ENCODE results near the gene CARD19.
"Not testable (repeated sequence)": the region's sequence is repeated elsewhere in the genome, so short reads cannot be mapped to it uniquely, and the experiment has no call there.

Gene CARD19

DNA sequence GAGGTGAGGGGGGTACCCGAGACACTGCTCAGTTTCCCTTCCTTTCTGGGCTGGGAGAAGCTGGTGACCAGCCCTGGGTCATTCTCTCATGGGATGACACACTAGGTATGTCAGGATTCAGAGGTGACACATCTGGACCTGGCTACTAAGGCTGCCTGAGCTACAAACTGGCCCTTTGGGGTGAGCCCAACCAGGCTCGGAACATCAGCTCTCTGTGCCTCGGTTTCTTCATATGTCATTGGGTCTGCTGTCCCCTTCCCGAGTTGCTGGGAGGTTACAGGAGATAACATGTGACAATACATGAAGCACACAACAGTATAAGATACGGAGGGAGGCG, 11.8 kb downstream of the CARD19 start:
- DNase-seq (ENCODE audit: low read depth) = no peak

DNA sequence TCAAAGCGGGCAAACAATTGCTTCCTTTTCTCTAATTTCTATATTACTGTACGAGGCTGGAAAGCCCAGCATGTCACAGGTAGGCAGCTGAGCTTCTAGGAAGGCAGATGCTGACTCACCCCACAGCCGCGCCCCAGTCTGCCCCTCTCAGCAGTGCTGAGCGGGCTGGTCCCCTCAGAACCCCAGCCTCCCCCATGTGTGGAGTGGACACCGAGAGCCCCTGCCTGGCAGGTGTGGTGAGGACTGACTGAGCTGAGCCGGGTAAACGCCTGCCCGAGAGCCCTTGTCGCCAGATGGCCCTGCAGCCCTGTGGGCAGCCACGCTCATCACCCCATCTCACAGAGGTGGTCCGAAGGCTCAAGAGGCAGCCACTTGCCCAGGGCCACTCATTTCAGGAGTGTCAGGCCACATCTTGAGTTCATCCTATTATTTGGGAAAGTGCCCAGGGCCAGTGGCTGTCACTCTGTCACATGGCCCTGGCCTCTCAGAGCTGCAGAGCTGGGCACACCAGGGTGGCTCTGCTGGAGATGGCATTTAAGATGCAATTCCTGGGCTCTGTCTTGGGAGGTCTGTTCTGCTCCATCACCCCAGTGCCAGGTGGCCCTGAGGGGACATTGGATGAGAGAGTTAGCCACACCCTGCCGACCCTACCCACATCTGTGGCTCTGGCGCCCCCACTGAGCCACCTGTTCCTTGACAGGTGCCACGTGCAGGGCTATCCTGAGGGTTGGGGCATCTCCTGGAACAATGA, 12.4 kb downstream of the CARD19 start:
- no peak for DNase-seq (ENCODE audit: low read depth)

DNA sequence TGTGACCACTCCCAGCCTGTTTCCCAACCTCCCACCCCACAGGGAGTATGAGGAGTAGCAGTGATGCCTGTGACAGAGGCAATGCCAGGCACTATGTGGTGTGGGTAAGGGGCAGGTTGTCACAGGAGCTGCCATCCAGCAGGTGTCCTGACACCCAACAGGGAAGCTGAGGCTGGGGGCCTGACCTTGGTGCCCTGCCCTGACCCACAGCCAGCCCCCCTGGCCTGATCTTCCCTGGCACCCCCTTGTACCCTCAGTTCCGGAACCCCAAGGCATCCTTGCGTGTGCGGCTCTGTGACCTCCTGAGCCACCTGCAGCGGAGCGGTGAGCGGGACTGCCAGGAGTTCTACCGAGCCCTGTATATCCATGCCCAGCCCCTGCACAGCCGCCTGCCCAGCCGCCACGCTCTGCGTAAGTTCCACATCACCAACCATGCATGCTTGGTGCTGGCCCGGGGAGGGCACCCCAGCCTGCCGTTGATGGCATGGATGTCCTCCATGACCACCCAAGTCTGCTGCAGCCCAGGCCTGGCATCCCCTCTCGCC, 14.4 kb downstream of the CARD19 start:
- DNase-seq (ENCODE audit: low read depth) = no peak

DNA sequence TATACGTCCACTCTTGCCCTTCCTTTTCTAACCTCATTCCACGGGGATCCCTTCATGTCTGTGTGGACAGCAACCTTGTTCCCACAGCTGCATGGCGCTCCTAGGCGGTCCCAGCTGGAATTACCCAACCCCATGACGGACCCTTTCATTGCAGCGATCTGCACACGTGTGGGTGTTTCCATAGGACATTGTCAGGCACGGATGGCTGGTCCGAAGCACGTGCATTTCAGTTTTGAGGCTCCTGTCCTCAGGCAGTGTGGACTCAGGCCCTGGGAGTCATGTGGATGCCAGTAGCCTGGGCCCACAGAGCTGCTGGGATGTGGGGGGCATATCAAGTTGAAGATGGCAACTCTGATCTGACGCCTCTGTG, 15.0 kb downstream of the CARD19 start:
- DNase-seq (ENCODE audit: low read depth) = no peak

DNA sequence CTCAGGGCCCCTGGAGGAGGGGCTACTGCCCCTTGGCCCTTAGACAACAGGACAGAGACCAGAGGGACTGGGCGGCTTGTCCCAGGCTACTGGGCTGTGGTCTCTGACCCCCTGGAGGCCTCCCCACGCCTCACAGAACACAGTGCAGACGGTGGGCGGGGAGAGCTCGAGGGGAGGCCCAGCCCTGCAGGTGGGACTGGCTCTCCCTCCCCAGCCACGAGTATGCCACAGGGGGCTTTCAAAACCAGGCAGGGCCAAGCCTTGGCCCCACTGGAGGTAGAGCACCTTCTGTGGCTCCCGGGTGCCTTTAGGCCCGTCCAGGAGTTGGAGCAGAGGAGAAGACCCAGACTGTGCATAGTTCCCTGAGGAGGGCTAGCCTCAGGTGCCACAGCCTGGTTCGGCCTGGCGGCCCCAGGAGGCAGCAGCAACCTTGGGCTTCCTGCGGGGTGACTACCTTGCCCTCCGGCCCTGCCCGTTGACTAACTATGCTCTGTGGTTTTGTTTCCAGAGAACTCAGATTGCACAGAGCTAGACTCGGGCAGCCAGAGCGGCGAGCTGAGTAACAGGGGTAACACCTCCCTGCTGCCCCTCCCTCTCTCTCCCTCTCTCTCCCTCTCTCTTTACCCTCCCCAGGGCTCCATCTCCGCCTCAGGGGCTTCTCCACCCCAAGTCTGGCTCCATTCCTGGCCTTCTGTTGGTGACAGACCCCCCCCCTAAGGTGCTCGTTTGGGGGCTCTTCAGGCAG, 15.5 kb downstream of the CARD19 start:
- no peak for DNase-seq (ENCODE audit: low read depth)

DNA sequence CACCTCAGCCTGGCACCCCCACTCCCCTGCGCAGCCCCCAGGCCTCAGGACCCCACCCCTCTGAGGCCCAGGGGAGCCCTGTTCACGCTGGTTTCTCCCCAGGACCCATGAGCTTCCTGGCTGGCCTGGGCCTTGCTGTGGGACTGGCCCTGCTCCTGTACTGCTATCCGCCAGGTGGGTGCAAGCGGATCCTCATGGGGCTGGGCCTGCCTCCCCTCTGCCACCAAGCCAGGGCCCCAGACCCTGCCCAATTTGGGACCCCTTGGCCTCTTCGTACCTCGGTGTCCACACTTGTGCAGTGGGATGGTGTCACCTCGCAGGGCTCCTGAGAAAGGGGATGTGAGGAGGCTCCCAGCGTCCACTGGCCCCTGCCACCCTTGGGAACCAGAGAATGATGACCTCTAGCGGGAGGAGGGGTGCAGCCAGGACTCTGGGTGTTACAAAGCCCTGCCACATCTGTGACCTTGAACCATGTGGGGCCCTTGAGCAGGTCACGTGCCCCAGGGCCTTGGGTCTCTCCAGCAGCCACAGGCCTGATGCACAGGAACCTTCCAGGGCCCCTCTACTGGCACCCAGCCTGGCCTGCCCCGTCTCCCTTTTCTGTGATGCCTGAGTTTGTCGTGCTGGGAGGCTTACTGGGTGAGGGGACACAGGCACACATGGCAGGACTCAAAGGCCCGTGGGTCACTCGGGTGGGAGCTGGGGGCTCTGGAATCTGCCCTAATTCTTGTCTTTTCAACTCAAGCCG, 16.3 kb downstream of the CARD19 start:
- DNase-seq (ENCODE audit: low read depth) = no peak

DNA sequence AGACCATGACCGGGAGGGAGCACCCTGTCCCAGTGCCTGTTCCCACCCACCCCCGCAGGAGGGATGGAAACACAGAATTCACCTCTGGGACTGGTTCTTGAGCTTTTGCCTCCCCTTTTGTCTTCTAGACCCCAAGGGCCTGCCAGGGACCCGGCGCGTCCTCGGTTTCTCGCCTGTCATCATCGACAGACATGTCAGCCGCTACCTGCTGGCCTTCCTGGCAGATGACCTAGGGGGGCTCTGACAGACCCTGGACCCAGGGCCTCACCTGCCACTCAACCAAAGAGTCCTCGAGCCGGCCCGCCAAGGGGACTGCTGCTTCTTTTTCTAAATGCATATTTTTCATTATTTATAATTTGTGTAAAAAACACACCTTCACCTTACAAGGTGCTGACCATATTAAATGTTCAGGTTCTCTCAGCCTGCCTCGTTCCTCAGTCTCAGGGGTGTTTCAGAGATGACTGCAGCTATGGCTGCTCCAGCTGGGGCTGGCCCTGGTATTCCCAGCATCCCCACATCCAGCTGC, 16.9 kb downstream of the CARD19 start:
- DNase-seq (ENCODE audit: low read depth) = no peak

DNA sequence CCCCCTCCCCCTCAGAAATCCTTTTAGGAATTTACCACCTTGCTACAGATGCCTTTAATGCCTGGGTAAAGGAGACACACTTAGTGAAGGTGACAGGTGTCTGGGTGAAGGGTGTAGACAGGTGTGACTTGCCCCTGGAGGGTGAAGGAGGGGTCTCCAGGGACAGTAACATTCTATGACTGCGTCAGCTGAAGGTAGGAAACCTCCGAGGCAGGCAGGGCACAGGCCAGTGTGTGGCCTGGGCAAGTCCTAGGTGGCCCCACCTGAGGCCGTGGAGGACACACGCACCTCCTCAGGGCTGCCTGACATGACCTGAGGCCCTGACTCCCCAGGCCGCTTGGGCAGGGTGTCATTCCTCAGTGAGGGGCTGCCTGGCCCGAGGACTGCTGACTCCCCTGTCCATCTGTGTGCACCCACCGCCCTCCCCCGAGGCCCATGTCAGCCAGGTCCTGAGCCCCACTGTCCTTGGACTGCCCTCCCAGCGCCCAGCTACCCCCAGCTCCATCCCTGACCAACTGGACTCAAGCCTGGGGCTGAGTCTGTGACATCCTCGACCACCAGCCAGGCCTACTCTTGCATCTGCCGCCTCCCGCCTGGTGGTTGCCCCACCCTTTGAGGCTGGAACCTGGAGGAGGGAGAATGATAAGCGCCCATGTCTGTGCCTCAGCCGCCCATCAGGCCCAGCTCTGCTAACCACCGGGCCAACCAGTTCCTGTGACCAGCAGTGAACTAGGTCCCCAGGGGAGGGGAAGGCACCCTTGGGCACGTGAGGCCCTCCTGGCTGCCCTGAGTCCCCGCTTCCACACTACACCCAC, 18.4 kb downstream of the CARD19 start:
- no peak for DNase-seq (ENCODE audit: low read depth)

DNA sequence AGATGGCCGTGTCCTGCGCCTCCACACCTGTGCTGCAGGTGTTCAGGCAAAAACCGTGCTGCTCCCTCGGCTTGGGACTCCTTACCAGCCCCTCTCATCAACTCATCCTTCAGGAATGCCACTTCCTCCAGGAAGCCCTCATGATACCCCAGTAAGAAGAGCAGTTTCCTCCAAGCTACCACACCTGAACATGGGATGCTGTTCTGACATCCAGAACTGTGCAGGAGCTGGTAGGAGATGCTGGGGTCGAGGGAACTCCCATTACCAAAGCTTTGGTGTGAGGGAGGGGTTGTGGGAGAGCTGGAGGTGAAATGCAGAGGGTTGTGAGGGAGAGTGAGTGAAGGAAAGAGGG, 18.9 kb downstream of the CARD19 start:
- DNase-seq (ENCODE audit: low read depth) = no peak

DNA sequence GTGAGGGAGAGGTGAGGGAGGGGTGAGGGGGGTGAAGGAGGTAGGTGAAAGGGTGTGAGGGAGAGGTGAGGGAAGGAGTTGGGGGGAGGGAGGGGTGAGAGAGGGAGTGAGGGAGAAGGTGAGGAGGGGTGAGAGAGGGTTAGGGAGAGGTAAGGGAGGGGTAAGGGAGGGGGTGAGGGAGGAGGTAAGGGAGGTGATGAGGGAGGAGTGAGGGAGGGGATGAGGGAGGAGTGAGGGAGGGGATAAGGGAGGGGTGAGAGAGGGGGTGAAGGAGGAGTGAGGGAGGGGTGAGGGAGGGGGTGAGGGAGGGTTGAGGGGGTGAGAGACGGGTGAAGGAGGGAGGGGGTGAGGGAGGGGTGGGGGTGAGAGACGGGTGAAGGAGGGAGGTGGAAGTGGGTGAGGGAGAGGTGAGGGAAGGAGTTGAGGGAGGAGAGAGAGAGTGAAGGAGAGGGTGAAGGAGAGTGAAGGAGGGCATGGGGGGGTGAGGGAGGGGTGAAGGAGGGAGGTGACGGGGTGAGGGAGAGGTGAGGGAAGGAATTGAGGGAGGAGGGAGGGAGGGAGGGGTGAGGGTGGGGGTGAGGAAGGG, 19.6 kb downstream of the CARD19 start:
- no peak for DNase-seq (ENCODE audit: low read depth)

DNA sequence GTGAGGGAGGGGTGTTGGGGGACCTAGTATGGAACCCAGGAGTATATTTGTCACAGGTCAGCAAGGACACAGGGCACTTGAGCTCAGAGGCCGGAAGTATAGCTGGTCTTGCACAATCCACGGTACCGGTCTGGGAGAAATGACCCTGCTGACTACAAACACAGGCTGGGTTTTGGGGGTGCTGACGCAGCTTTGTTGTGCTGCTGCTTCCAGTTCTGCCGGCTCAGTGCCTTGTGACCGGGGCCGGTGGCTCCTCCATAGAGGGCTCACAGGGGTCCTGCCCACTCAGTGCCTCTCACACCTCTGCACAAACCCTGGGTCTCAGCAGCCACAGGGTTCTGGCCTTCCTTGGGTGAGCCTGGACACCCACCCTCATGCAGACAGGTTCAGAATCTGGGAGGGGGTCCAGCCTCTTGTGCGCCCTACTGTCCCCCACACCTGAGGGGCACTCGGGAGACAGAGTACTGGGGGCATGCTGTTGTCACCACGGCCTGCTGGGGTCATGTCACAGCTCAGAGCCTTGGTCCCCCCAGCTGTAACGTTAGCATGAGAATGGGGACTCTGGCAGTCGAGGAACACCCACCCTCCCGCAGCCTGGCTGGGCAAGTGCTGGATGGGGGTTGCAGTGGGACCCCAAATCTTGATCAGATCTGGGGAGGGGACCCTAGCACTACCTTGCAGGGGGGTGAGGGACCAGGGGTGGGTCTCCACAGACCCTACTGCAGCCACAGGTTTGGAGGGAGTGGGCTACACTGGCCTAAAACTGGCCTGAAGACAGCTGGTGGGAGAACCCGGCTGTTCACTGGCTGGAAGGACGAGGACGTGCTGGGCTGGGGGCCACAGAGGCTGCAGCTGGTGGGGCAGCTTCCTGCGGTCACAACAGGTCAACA, 20.3 kb downstream of the CARD19 start:
- no peak for DNase-seq (ENCODE audit: low read depth)

DNA sequence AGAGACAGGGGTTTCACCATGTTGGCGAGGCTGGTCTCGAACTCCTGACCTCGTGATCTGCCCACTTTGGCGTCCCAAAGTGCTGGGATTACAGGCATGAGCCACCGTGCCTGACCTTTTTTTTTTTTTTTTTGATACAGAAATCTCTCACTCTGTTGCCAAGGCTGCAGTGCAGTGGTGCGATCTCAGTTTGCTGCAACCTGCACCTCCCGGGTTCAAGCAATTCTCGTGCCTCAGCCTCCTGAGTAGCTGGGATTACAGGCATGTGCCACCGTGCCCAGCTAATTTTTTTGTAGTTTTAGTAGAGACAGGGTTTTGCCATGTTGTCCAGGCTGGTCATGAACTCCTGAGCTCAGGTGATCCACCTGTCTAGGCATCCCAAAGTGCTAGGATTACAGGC, 21.5 kb downstream of the CARD19 start:
- DNase-seq (ENCODE audit: low read depth) = not testable (repeated sequence)

DNA sequence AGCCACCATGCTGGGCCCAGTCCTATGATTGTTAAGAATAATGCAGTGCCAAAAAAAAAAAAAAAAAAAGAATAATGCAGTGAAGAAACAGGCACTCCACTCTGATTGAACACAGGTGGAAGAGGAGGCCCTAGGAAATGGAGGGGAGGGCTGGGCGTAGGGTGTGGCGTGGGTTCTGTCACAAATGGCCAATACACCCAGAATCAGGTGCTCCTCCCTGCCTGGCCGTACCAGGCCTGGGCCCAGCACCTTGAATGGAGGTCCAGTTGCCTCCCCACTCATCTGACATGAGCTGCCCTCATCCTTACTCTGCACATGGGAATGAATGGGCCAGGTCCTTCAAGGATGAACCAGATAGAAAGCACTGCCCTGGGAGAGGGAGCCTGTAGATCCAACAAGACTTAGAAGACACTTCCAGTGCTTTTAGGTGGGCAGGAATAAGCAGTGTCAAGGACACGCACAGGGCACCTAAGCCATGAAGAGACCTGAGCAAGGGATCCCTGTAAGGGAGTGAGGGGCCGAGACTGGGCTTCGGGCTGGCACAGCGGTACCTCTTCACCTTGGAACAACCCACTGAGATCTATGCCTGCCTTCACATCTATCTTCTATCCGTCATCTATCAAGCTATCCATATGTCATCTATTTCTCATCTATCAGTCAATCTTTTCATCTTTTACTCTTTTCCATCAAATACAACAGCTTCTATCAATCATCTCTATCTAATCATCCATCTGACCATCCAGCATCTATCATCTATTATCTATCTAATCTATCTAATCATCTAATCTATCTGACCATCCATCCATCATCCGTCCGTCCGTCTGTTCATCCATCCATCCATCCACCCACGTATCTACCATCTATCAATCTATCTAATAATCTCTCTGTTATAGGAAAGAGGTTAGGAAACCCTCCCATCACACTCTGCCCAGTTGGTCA, 22.2 kb downstream of the CARD19 start:
- DNase-seq (ENCODE audit: low read depth) = no peak

DNA sequence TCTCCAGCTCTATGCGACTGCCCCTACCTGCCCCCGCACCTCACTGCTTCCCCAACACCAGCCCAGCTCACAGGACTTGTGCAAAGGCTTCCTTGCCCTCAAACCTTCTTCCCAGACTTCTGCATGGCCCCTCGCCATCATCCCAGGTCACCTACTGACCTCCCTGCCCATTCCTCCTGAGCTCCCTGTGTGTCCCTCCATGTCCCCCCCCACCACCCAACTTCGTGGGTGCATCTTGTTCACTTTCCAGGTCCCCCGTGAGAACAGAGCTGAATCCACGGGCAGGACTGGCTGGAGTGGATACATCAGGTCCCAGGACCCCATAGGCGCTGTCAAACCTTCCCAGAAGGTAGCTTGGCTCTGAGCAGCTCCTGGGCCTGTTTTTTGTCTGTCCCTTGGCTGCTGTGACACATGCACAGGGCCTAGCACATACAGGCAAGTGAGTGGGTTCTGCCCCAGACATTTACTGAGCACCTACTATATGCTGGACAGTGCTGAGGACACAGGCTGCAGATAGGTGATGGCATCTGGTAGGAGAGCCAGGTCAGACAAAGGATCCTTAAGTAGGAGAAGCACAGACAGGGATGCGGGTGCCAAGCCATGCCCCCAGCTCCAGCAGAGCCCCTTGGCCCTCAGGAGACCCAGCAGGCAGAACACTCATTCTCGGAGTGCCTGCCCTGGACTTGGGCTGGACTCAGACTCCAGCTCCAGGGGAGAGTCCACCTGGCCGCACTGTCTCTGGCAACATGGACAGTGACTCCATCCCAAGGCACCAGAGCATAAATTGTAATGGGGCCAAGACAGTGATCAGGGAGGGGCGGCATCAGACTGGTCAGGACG, 23.1 kb downstream of the CARD19 start:
- no peak for DNase-seq (ENCODE audit: low read depth)

DNA sequence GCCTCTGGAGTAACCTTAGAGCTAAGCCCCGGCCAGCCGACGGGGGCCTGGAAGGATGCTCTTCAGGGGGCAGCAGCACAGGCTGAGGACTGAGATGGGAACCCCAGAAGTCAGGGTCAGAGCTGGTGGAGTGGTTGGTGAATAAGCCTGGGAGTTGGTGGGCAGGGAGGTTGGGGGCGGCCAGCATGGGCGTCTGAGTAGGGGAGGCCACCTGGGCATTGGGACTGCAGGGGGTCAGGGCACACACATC, 23.6 kb downstream of the CARD19 start:
- DNase-seq (ENCODE audit: low read depth) = no peak

DNA sequence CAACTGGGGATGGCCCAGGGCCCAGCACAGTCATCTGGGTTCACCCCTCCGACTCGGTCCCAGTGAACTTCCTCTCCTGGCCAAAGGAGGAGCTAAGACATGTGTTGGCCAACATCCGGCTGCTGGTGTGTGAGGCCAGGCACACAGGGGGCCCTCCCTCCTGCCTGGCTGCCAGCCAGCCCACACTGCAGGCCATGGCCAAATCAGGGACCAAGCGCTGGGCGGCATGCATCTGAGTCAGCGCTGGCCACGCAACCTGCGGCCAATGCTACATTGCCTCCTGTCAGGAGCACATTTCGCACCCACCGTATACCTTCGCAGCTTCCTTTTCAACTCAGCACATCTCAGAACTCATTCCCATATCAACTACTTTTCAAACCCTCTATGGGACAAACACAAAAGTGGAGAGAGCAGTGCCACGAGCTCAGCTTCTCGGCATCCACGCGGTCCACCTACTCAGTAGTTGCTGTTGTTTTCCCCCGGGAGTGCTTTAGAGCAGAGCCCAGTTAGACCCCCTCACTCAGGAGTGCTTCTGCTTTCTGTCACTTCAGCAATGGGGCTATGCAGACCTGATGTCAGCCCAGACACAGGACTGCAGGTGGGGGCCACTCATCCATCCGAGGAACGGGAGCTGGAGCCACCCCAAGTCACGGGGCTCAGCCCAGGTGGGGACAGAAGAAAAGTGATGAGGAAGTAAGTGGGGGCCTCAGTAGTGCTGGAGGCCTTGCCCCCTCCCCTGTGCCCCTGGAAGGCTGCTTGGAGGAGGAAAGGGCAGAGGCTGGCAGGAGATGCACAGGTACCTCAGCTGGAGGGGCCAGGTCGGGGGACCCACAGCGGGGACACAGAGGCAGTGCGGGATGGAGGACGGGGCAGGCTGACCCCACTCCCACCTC, 24.2 kb downstream of the CARD19 start:
- peak; percentile 73 for DNase-seq (ENCODE audit: low read depth)

DNA sequence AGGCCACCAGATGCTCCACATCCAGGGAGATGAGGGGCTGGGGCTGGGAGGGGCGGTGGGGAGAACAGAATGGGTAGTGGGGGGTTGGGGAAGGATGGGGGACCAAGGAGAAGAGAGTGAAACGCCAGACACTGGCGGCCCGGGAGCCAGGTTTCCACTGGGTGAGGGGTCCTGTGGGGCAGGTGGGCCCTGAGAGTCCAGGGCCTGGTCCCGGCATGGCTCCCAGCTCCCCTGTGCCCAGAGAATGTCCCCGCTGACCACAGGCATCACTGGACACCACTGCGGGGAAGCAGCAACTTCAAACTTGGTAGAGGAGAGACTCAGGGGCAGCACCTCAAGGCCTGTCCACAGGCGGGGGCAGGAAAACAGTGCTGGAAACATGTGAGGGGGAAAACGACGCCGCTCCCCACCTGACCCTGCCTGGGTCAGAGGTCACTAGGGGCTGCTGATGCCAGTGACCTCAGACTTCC, 24.9 kb downstream of the CARD19 start:
- DNase-seq (ENCODE audit: low read depth) = no peak

Data from GM04503 (cell line).